ENCODE data around the gene TTYH2. TPM values are rescaled to one million over a fixed set of nuclear protein-coding genes. Genes with fewer than 3 reads are reported as not detected.

TTYH2 gene
- polyA plus RNA-seq, 4 donors: 0.27 to 50.6 (median 2.0) TPM; not detected in 1

DNA sequence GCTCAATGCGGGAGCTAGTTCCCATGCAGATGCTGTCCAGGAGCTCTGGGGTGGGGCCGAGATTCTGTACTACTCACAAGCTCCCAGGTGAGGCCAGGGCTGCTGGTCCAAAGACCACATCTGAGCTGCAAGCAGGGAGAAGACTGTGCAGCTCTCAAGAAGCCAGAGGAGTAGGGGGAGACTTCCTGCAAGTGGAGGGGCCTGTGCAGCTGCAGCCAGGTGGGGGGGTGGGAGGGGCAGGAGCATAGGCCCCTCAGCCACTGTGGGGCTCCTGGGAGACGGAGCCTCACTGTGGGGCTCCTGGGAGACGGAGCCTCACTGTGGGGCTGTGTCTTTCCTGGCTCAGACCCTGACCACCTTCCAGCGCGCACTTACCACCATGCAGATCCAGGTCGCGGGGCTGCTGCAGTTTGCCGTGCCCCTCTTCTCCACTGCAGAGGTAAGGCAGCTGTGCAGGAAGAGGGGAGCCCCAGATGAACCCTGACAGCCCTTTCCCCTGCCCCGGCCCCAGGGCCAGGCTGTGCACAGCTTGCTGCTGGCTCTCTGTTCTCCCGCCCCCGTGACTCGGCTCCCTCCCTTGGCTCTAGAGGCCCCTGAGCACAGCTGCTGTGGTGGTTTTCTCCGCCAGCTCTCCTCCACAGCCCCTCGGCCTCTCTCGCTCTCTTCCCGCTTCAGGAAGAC is 36.4 kb downstream of the TTYH2 start:
- DNase-seq (no peak), FAIRE-seq (no peak)
- WGBS, 3 donors: 62 to 77% (median 65%) methylated on average over 13 to 17 of the region's 17 CpGs
- H3K27me3 ChIP-seq (ENCODE audit: control insufficient read depth in 3 of 3, insufficient read depth in 3 of 3, low read length in 3 of 3): no peaks in the 10 kb centered on the region
- no peaks in the 10 kb centered on the region for H3K4me1 ChIP-seq (ENCODE audit: control insufficient read depth in 3 of 3, insufficient read depth in 2 of 3, low read depth in 1 of 3, low read length in 2 of 3)
- no peak overlapping the region for H3K27ac ChIP-seq (ENCODE audit: low read depth in 1 of 3, low read length in 2 of 3)
- H3K9me3 ChIP-seq (ENCODE audit: control insufficient read depth in 2 of 2, insufficient read depth in 1 of 2, low read depth in 1 of 2, low read length in 1 of 2): no peaks in the 10 kb centered on the region
- H3K36me3 ChIP-seq (ENCODE audit: control insufficient read depth in 3 of 3, insufficient read depth in 2 of 3, low read depth in 1 of 3, low read length in 3 of 3): peaks cover 0 to 61% (median 0%) of the 10 kb centered on the region in 3 donors
- H3K4me3 ChIP-seq (ENCODE audit: low read depth in 1 of 3, low read length in 3 of 3): no peak overlapping the region

DNA sequence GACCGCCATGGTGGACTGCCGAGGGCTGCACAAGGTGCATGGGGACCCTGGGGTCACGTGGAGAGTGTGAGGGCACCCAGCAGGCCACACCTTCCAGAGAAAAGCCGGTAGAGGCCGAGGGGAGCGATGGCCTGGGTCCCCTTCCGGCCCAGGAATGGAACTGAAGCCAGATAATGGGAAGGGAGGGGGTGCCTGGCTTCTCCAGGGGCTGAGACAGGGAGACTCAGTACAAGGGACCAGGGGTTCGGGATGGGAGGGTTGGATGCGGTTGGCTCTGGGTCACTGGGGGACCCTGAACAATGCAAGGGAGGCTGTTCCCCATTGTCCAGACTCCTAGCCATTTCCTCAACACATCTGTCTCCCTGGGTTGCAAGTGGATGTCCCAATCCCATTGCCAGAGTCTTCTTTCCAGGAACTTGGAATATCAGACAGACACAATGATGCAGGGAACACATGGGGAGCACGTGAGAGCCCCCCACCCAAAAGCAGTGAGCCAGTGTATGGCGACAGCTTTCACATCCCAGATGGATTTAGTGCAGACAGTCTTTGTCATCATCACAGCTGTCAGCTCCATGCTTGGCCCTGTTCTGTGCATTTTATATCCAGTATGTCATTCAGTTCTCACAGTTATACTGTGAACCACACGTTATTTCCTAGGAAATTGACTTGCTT is 37.1 kb downstream of the TTYH2 start:
- Histone ChIP-seq H3K4me1 (ENCODE audit: control insufficient read depth in 3 of 3, insufficient read depth in 2 of 3, low read depth in 1 of 3, low read length in 2 of 3) (no peaks in the 10 kb centered on the region), H3K4me3 (ENCODE audit: low read depth in 1 of 3, low read length in 3 of 3) (no peak overlapping the region), H3K9me3 (ENCODE audit: control insufficient read depth in 2 of 2, insufficient read depth in 1 of 2, low read depth in 1 of 2, low read length in 1 of 2) (no peaks in the 10 kb centered on the region), H3K27me3 (ENCODE audit: control insufficient read depth in 3 of 3, insufficient read depth in 3 of 3, low read length in 3 of 3) (no peaks in the 10 kb centered on the region), H3K27ac (ENCODE audit: low read depth in 1 of 3, low read length in 2 of 3) (no peak overlapping the region), H3K36me3 (ENCODE audit: control insufficient read depth in 3 of 3, insufficient read depth in 2 of 3, low read depth in 1 of 3, low read length in 3 of 3) (peaks cover 0 to 67% (median 0%) of the 10 kb centered on the region in 3 donors)
- DNase-seq: no peak
- no peak for FAIRE-seq
- WGBS, 3 donors: 48 to 74% (median 74%) methylated on average over 11 to 12 of the region's 12 CpGs

DNA sequence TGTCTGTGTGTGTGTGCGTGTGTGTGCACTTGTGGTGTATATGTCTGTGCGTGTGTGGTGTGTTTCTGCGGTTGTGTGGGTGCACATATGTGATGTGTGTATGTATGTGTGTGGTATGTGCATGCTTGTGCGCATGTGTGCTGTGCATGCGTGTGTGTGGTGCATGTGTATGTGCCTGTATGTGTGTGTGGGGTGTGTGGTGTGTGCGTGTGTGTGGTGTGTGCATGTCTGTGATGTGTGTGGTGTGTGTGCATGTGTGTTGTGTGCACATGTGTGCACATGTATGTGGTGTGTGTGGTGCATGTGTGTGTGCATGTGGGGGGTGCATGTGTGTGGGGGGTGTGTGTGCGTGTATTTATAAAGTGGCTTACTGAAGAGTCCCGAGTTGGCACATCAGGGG is 37.7 kb downstream of the TTYH2 start:
- H3K36me3 ChIP-seq (ENCODE audit: control insufficient read depth in 3 of 3, insufficient read depth in 2 of 3, low read depth in 1 of 3, low read length in 3 of 3): peaks cover 0 to 69% (median 0%) of the 10 kb centered on the region in 3 donors
- no peaks in the 10 kb centered on the region for H3K4me1 ChIP-seq (ENCODE audit: control insufficient read depth in 3 of 3, insufficient read depth in 2 of 3, low read depth in 1 of 3, low read length in 2 of 3)
- H3K27me3 ChIP-seq (ENCODE audit: control insufficient read depth in 3 of 3, insufficient read depth in 3 of 3, low read length in 3 of 3): no peaks in the 10 kb centered on the region
- H3K27ac ChIP-seq (ENCODE audit: low read depth in 1 of 3, low read length in 2 of 3): no peak overlapping the region
- no peak overlapping the region for H3K4me3 ChIP-seq (ENCODE audit: low read depth in 1 of 3, low read length in 3 of 3)
- DNase-seq: no peak
- FAIRE-seq: no peak
- H3K9me3 ChIP-seq (ENCODE audit: control insufficient read depth in 2 of 2, insufficient read depth in 1 of 2, low read depth in 1 of 2, low read length in 1 of 2): no peaks in the 10 kb centered on the region
- 88 to 99% (median 92%) methylated on average over 8 of the region's 8 CpGs for WGBS, 3 donors

DNA sequence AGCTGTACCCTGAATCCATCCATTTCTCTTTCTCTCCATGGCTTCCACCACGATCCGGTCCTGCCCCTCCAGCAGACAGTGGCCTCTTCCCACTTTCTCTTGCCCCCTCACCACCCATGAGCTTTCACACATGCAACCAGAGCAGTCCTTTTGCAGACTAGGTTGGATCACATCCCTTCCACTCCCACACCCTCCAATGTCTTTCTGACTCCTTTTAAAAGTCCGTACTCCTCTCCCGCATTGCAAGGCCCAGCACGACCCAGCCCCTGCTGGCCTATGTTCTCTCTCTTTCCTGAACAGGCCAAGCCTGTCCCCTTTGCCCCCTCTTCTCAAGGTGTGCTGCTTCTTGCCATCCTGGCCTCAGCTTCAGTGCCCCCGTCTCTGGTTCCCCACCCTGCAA is 38.2 kb downstream of the TTYH2 start:
- Histone ChIP-seq H3K36me3 (ENCODE audit: control insufficient read depth in 3 of 3, insufficient read depth in 2 of 3, low read depth in 1 of 3, low read length in 3 of 3) (peaks cover 0 to 71% (median 0%) of the 10 kb centered on the region in 3 donors), H3K4me1 (ENCODE audit: control insufficient read depth in 3 of 3, insufficient read depth in 2 of 3, low read depth in 1 of 3, low read length in 2 of 3) (no peaks in the 10 kb centered on the region), H3K27ac (ENCODE audit: low read depth in 1 of 3, low read length in 2 of 3) (no peak overlapping the region), H3K27me3 (ENCODE audit: control insufficient read depth in 3 of 3, insufficient read depth in 3 of 3, low read length in 3 of 3) (no peaks in the 10 kb centered on the region), H3K9me3 (ENCODE audit: control insufficient read depth in 2 of 2, insufficient read depth in 1 of 2, low read depth in 1 of 2, low read length in 1 of 2) (no peaks in the 10 kb centered on the region), H3K4me3 (ENCODE audit: low read depth in 1 of 3, low read length in 3 of 3) (no peak overlapping the region)
- WGBS, 3 donors: 84 to 88% (median 87%) methylated on average over 6 of the region's 6 CpGs
- FAIRE-seq (no peak), DNase-seq (no peak)

DNA sequence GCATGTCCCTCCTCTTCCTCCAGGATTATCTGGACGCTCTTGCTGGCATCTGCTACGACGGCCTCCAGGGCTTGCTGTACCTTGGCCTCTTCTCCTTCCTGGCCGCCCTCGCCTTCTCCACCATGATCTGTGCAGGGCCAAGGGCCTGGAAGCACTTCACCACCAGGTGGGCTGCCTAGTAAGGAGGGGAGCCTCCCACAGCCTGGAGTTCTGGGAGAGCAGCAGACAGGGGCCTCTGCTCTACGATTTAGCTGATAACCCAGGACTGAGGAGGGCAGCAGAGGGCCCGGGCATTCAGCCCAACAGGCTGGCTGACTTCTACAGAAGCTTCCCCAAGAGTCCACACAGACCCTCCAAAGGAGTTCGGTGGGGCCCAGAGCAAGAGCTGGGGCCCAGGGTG is 38.8 kb downstream of the TTYH2 start:
- WGBS, 3 donors: 57 to 81% (median 71%) methylated on average over 7 to 8 of the region's 8 CpGs
- FAIRE-seq: no peak
- Histone ChIP-seq H3K27me3 (ENCODE audit: control insufficient read depth in 3 of 3, insufficient read depth in 3 of 3, low read length in 3 of 3) (no peaks in the 10 kb centered on the region), H3K4me1 (ENCODE audit: control insufficient read depth in 3 of 3, insufficient read depth in 2 of 3, low read depth in 1 of 3, low read length in 2 of 3) (no peaks in the 10 kb centered on the region), H3K27ac (ENCODE audit: low read depth in 1 of 3, low read length in 2 of 3) (no peak overlapping the region), H3K36me3 (ENCODE audit: control insufficient read depth in 3 of 3, insufficient read depth in 2 of 3, low read depth in 1 of 3, low read length in 3 of 3) (peaks cover 0 to 72% (median 0%) of the 10 kb centered on the region in 3 donors), H3K9me3 (ENCODE audit: control insufficient read depth in 2 of 2, insufficient read depth in 1 of 2, low read depth in 1 of 2, low read length in 1 of 2) (no peaks in the 10 kb centered on the region), H3K4me3 (ENCODE audit: low read depth in 1 of 3, low read length in 3 of 3) (no peak overlapping the region)
- DNase-seq: no peak

DNA sequence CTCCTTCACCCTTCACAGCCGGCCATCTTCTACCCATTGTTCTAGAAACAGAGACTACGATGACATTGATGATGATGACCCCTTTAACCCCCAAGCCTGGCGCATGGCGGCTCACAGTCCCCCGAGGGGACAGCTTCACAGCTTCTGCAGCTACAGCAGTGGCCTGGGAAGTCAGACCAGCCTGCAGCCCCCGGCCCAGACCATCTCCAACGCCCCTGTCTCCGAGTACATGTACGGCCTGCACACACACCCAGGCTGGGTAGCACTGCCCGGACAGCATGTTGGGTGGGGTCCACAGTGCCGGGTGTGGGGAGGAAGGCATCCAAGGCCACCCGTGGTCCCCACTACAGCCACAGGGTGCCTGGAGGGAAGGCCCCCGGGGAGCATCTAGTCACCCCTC is 39.7 kb downstream of the TTYH2 start:
- H3K27me3 ChIP-seq (ENCODE audit: control insufficient read depth in 3 of 3, insufficient read depth in 3 of 3, low read length in 3 of 3): no peaks in the 10 kb centered on the region
- no peak for FAIRE-seq
- WGBS, 3 donors: 88 to 92% (median 90%) methylated on average over 13 of the region's 13 CpGs

DNA sequence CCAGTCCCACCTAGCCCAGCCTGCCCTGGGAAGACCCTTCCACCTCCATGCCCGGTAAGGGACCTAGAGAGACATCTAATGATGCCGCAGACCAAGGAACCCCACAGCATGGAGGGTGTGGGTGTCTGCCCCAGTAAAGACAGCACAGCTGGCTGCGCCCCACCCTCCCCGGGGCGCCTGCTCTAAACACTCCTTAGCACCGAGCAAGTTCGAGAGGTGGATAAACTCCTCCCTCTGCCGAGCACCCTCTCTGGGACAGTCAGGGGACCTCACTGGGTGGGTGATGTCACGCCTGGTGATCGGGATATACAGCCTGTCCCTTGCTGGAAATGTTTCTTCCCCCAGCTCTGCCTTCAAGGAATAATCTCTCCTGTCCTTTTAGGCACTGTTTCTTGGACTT is 43.9 kb downstream of the TTYH2 start:
- 67 to 81% (median 81%) methylated on average over 10 of the region's 10 CpGs for WGBS, 3 donors
- H3K36me3 ChIP-seq (ENCODE audit: control insufficient read depth in 3 of 3, insufficient read depth in 2 of 3, low read depth in 1 of 3, low read length in 3 of 3): peaks cover 0 to 59% (median 0%) of the 10 kb centered on the region in 3 donors

More for the DNA sequence above, 39.7 kb downstream of the TTYH2 start:
- Histone ChIP-seq H3K36me3 (ENCODE audit: control insufficient read depth in 3 of 3, insufficient read depth in 2 of 3, low read depth in 1 of 3, low read length in 3 of 3) (peaks cover 0 to 67% (median 0%) of the 10 kb centered on the region in 3 donors), H3K27ac (ENCODE audit: low read depth in 1 of 3, low read length in 2 of 3) (no peak overlapping the region), H3K9me3 (ENCODE audit: control insufficient read depth in 2 of 2, insufficient read depth in 1 of 2, low read depth in 1 of 2, low read length in 1 of 2) (no peaks in the 10 kb centered on the region), H3K4me1 (ENCODE audit: control insufficient read depth in 3 of 3, insufficient read depth in 2 of 3, low read depth in 1 of 3, low read length in 2 of 3) (no peaks in the 10 kb centered on the region), H3K4me3 (ENCODE audit: low read depth in 1 of 3, low read length in 3 of 3) (no peak overlapping the region)
- no peak for DNase-seq

DNA sequence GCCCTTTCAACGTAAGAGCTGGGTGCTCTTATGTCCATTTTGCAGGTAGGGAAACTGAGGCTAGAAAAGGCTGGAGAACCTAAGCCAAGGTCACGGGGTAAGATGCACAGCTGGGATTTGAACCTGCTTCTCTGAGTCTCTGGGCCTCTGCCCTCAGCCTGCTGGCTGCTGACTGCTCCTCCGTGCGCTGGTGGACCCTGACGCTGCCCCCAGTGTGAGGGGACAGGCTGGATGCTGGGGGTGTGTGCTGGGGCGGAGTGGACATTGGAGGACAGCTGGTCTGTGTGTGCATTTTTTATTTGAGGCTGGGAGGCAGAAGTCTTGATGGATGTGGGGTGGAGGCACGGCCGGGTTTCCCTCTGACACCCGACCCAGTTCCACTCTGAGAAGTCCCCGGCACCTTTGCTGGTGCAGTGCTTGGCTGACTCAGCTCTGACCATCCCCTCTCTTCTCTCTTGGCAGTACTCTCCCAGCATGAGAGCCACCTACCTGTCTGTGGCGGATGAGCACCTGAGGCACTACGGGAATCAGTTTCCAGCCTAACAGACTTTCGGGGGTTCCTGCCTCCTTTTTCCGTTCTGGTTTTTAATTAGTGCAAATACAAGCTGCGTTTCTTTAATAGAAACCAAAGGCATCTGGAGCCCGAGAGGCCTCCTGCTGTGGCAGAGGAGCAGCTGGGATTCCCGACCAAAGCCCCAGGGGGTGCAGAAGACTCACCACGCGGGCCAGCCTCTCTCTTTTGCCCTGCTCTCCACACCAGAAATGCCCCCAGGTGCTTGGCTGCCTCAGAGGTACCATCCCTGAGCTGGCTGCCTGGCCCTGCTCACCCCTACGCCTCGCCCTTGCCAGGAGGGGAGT is 46.5 kb downstream of the TTYH2 start:
- FAIRE-seq: no peak
- Histone ChIP-seq H3K9me3 (ENCODE audit: control insufficient read depth in 2 of 2, insufficient read depth in 1 of 2, low read depth in 1 of 2, low read length in 1 of 2) (no peaks in the 10 kb centered on the region), H3K27me3 (ENCODE audit: control insufficient read depth in 3 of 3, insufficient read depth in 3 of 3, low read length in 3 of 3) (no peaks in the 10 kb centered on the region), H3K36me3 (ENCODE audit: control insufficient read depth in 3 of 3, insufficient read depth in 2 of 3, low read depth in 1 of 3, low read length in 3 of 3) (peaks cover 0 to 39% (median 0%) of the 10 kb centered on the region in 3 donors), H3K27ac (ENCODE audit: low read depth in 1 of 3, low read length in 2 of 3) (no peak overlapping the region), H3K4me1 (ENCODE audit: control insufficient read depth in 3 of 3, insufficient read depth in 2 of 3, low read depth in 1 of 3, low read length in 2 of 3) (no peaks in the 10 kb centered on the region), H3K4me3 (ENCODE audit: low read depth in 1 of 3, low read length in 3 of 3) (no peak overlapping the region)
- WGBS, 3 donors: 63 to 79% (median 64%) methylated on average over 21 of the region's 21 CpGs
- no peak for DNase-seq

More for the DNA sequence above, 43.9 kb downstream of the TTYH2 start:
- FAIRE-seq (no peak), DNase-seq (no peak)
- H3K27me3 ChIP-seq (ENCODE audit: control insufficient read depth in 3 of 3, insufficient read depth in 3 of 3, low read length in 3 of 3): no peaks in the 10 kb centered on the region
- no peaks in the 10 kb centered on the region for H3K9me3 ChIP-seq (ENCODE audit: control insufficient read depth in 2 of 2, insufficient read depth in 1 of 2, low read depth in 1 of 2, low read length in 1 of 2)
- H3K27ac ChIP-seq (ENCODE audit: low read depth in 1 of 3, low read length in 2 of 3): no peak overlapping the region
- no peak overlapping the region for H3K4me3 ChIP-seq (ENCODE audit: low read depth in 1 of 3, low read length in 3 of 3)
- no peaks in the 10 kb centered on the region for H3K4me1 ChIP-seq (ENCODE audit: control insufficient read depth in 3 of 3, insufficient read depth in 2 of 3, low read depth in 1 of 3, low read length in 2 of 3)

Measured in small intestine (tissue), 7 donors.